Neuronal stem cell (in vitro differentiated cells): ENCODE data around the gene TFEB.

Experiments
- DNase-seq: peaks from one replicate; pipeline ENCODE4 v3.0.0-alpha.2; 2013; ENCODE audit warnings: low spot score
- H2AFZ ChIP-seq: one replicate; pipeline ENCODE4 v1.6.1; 2013; ENCODE audit warnings: mild to moderate bottlenecking, low read length, inconsistent platforms
- H2AK5ac ChIP-seq: 2 replicates; pipeline ENCODE4 v1.6.1; 2013; ENCODE audit warnings: low read depth, mild to moderate bottlenecking, inconsistent platforms, low read length, moderate library complexity, mixed read lengths
- H2BK120ac ChIP-seq: 2 replicates; pipeline ENCODE4 v1.6.1; 2013; ENCODE audit warnings: low read depth, mild to moderate bottlenecking, inconsistent platforms, low read length, moderate library complexity, mixed read lengths
- H2BK12ac ChIP-seq: one replicate; pipeline ENCODE4 v1.6.1; 2013; ENCODE audit warnings: low read length, inconsistent platforms
- H2BK15ac ChIP-seq: 2 replicates; pipeline ENCODE4 v1.6.1; 2013; ENCODE audit warnings: mild to moderate bottlenecking, low read length, inconsistent platforms, mixed read lengths
- H2BK5ac ChIP-seq: one replicate; pipeline ENCODE4 v1.6.1; 2013; ENCODE audit warnings: inconsistent platforms, mild to moderate bottlenecking, low read length, moderate library complexity
- H3K14ac ChIP-seq: one replicate; pipeline ENCODE4 v1.6.1; 2013; ENCODE audit warnings: low read length, inconsistent platforms
- H3K18ac ChIP-seq: 2 replicates; pipeline ENCODE4 v1.6.1; 2013; ENCODE audit warnings: low read length, inconsistent platforms
- H3K23ac ChIP-seq: 2 replicates; pipeline ENCODE4 v1.6.1; 2013; ENCODE audit warnings: low read depth, mild to moderate bottlenecking, mixed read lengths, low read length, inconsistent platforms; ENCODE audit not compliant: poor library complexity
- H3K27ac ChIP-seq: replicated peaks from 3 replicates; pipeline ENCODE4 v1.5.1; 2013; ENCODE audit warnings: low read length, inconsistent platforms
- H3K27me3 ChIP-seq, 3 experiments: 2 replicates each; pipeline ENCODE4 v1.6.1; 2013; ENCODE audit warnings: low read length in 3 of 3, mild to moderate bottlenecking in 2 of 3, inconsistent platforms in 1 of 3, low read depth in 1 of 3, mixed read lengths in 1 of 3, moderate library complexity in 1 of 3; ENCODE audit not compliant: control insufficient read depth in 3 of 3, insufficient read depth in 3 of 3
- H3K36me3 ChIP-seq, 2 donors: replicated peaks in 1 of 2; 2 replicates each; pipeline ENCODE4 v1.6.1; 2013; ENCODE audit warnings: low read length in 2 of 2; ENCODE audit not compliant: control insufficient read depth in 2 of 2, insufficient read depth in 2 of 2
- H3K4ac ChIP-seq: 2 replicates; pipeline ENCODE4 v1.6.1; 2013; ENCODE audit warnings: inconsistent platforms, mild to moderate bottlenecking, low read length, moderate library complexity
- H3K4me1 ChIP-seq, 2 donors: 1 replicate in 1 of 2; 2 replicates in 1 of 2; pipeline ENCODE4 v1.6.1; 2013; ENCODE audit warnings: low read length in 2 of 2, low read depth in 1 of 2; ENCODE audit not compliant: control insufficient read depth in 2 of 2, insufficient read depth in 1 of 2
- H3K4me2 ChIP-seq: one replicate; pipeline ENCODE4 v1.6.1; 2013; ENCODE audit warnings: mild to moderate bottlenecking, low read length, inconsistent platforms; ENCODE audit not compliant: insufficient read depth, poor library complexity, severe bottlenecking
- H3K4me3 ChIP-seq, 2 donors: 2 replicates each; pipeline ENCODE4 v1.5.1; 2013; ENCODE audit warnings: low read length in 2 of 2, mild to moderate bottlenecking in 2 of 2, inconsistent platforms in 1 of 2, moderate library complexity in 1 of 2
- H3K79me1 ChIP-seq: one replicate; pipeline ENCODE4 v1.6.1; 2013; ENCODE audit warnings: low read depth, mild to moderate bottlenecking, inconsistent platforms, low read length, moderate library complexity
- H3K9ac ChIP-seq: one replicate; pipeline ENCODE4 v1.6.1; 2013; ENCODE audit warnings: mild to moderate bottlenecking, low read depth, low read length, inconsistent platforms; ENCODE audit not compliant: poor library complexity
- H3K9me3 ChIP-seq, 2 donors: replicated peaks in 1 of 2; 2 replicates each; pipeline versions ENCODE3 to v1.6.1; 2013; ENCODE audit warnings: low read length in 2 of 2, mild to moderate bottlenecking in 2 of 2, inconsistent platforms in 1 of 2, low read depth in 1 of 2, mixed read lengths in 1 of 2, moderate library complexity in 1 of 2; ENCODE audit not compliant: control insufficient read depth in 2 of 2, insufficient read depth in 1 of 2
- H4K8ac ChIP-seq: one replicate; pipeline ENCODE4 v1.6.1; 2013; ENCODE audit warnings: low read depth, mild to moderate bottlenecking, inconsistent platforms, low read length, moderate library complexity
- H4K91ac ChIP-seq: one replicate; pipeline ENCODE4 v1.6.1; 2013; ENCODE audit warnings: low read length, low read depth, mild to moderate bottlenecking, inconsistent platforms; ENCODE audit not compliant: poor library complexity
- WGBS, 2 donors: extraction: QIAGEN DNeasy Blood & Tissue Kit; methylation state at CpG; one replicate each; pipeline ENCODE4 v1.1.7; 2013; ENCODE audit warnings: missing lambda C conversion rate in 2 of 2, mixed read lengths in 1 of 2; ENCODE audit not compliant: insufficient read length in 2 of 2, insufficient replicate concordance in 1 of 2; ENCODE audit errors: extremely low coverage in 2 of 2; 5-methylcytosine and 5-hydroxymethylcytosine counted together

The TFEB gene

GRCh38 chr6:41702771-41703494, 32.5 kb downstream of the TFEB start:
- Histone ChIP-seq H2BK15ac (no peak overlapping the region), H3K4me3 (no peak overlapping the region), H4K91ac (no peak overlapping the region), H3K9me3 (no peaks in the 10 kb centered on the region), H3K36me3 (no peaks in the 10 kb centered on the region), H3K79me1 (no peaks in the 10 kb centered on the region), H3K27ac (no peak overlapping the region), H3K27me3 (peaks cover 0 to 16% (median 0%) of the 10 kb centered on the region in 3 experiments), H3K4ac (no peak overlapping the region), H4K8ac (no peak overlapping the region), H3K4me1 (peaks cover 5 to 14% of the 10 kb centered on the region in 2 donors), H3K9ac (no peak overlapping the region), H3K23ac (no peak overlapping the region), H2BK120ac (no peak overlapping the region), H2BK12ac (no peak overlapping the region), H3K4me2 (no peak overlapping the region), H2AK5ac (no peak overlapping the region), H3K14ac (no peak overlapping the region), H3K18ac (no peak overlapping the region), H2BK5ac (no peak overlapping the region), H2AFZ (no peak overlapping the region)
- WGBS, 2 donors, result no CpG with 5 or more reads among the region's 14 CpGs
- no peak for DNase-seq

DNA sequence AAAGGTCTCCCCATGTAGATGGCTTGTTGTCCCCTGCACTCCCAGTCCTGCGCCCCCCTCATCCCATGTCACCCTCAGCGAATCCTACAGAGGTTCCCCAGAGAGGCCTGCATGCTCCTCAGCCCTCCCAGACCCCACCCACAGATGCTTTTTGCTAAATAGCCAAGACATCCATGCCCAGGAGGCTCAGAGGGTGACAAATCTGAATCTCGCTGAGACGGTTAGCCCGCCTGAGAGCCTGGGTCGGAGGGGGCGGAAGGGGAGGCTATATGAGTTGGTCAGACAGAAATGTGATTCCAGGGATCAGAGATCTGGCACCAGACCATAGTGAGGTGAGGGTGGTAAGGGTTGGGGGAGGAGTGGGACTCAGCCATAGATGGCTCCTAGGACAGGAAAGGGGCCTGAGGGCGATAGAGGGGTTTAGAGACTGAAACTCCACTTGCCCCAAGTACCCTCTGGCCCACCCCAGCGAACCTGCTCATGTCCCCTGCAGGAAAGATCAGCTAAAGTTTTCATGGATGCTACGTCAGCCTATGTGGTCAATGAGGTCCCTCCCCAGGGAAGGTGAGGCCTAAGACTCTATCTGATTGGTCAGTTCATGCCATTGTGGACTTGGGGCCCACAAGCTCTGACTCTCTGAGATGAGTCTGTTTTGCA, 33.2 kb downstream of the TFEB start:
- Histone ChIP-seq H3K9ac (no peak overlapping the region), H4K91ac (no peak overlapping the region), H3K14ac (no peak overlapping the region), H3K23ac (no peak overlapping the region), H3K27me3 (peaks cover 0 to 9% (median 0%) of the 10 kb centered on the region in 3 experiments), H4K8ac (no peak overlapping the region), H3K79me1 (no peaks in the 10 kb centered on the region), H3K4me2 (no peak overlapping the region), H2BK5ac (no peak overlapping the region), H2AFZ (no peak overlapping the region), H3K4ac (no peak overlapping the region), H3K4me1 (peaks cover 5 to 14% of the 10 kb centered on the region in 2 donors), H2BK120ac (no peak overlapping the region), H3K18ac (peak overlapping the region; percentile 39), H3K9me3 (no peaks in the 10 kb centered on the region), H3K27ac (no peak overlapping the region), H2AK5ac (no peak overlapping the region), H3K4me3 (no peak overlapping the region), H2BK12ac (no peak overlapping the region), H2BK15ac (no peak overlapping the region), H3K36me3 (no peaks in the 10 kb centered on the region)
- DNase-seq, result no peak
- WGBS, 2 donors, result no CpG with 5 or more reads among the region's 10 CpGs

GRCh38 chr6:41700463-41701347, 34.7 kb downstream of the TFEB start:
- no peak for DNase-seq
- no peaks in the 10 kb centered on the region for H3K36me3 ChIP-seq
- WGBS, 2 donors, result no CpG with 5 or more reads among the region's 20 CpGs
- H2BK12ac ChIP-seq, result no peak overlapping the region
- H2AK5ac ChIP-seq, result peak overlapping the region; percentile 74
- H4K8ac ChIP-seq, result no peak overlapping the region
- no peak overlapping the region for H3K4me3 ChIP-seq
- H3K14ac ChIP-seq, result peak overlapping the region; percentile 25
- H3K23ac ChIP-seq, result peak overlapping the region; percentile 58
- peaks cover 5 to 14% of the 10 kb centered on the region in 2 donors for H3K4me1 ChIP-seq
- H3K79me1 ChIP-seq, result no peaks in the 10 kb centered on the region
- no peak overlapping the region for H3K4me2 ChIP-seq
- H4K91ac ChIP-seq, result peak overlapping the region; percentile 11
- peaks cover 0 to 9% (median 0%) of the 10 kb centered on the region in 3 experiments for H3K27me3 ChIP-seq
- H3K18ac ChIP-seq, result peak overlapping the region; percentile 73
- peak overlapping the region; percentile 21 for H2BK120ac ChIP-seq
- no peak overlapping the region for H3K27ac ChIP-seq
- no peak overlapping the region for H2BK5ac ChIP-seq
- H3K4ac ChIP-seq, result no peak overlapping the region
- H2BK15ac ChIP-seq, result peak overlapping the region; percentile 19
- no peak overlapping the region for H3K9ac ChIP-seq
- peak overlapping the region; percentile 79 for H2AFZ ChIP-seq
- no peaks in the 10 kb centered on the region for H3K9me3 ChIP-seq
